Activated T-helper 17 cell treated with anti-CD3 and anti-CD28 coated beads, Interleukin-2, amount 50 U/mL, for 72 hours (primary cell): Measurements from ENCODE around the gene MCAM. TPM values are rescaled to one million over a fixed set of nuclear protein-coding genes. Genes with fewer than 3 reads are reported as not detected.

Experiments
- ATAC-seq: fragments of 150-1000 bp; cut with Tn5 transposase; replicated peaks from 2 replicates; pipeline ENCODE4 v1.10.0; 2021; ENCODE audit warnings: mild to moderate bottlenecking, moderate library complexity
- H3K27ac Mint-ChIP-seq: one replicate; pipeline ENCODE4 v1.8.0; 2022; ENCODE audit warnings: mixed read lengths
- H3K27me3 Mint-ChIP-seq: one replicate; pipeline ENCODE4 v1.8.0; 2022; ENCODE audit warnings: mixed read lengths
- H3K36me3 Mint-ChIP-seq: one replicate; pipeline ENCODE4 v1.8.0; 2022; ENCODE audit warnings: low read depth, mild to moderate bottlenecking, mixed read lengths
- H3K4me1 Mint-ChIP-seq: one replicate; pipeline ENCODE4 v1.8.0; 2022; ENCODE audit warnings: mixed read lengths
- H3K4me3 Mint-ChIP-seq: one replicate; pipeline ENCODE4 v1.8.0; 2022; ENCODE audit warnings: mild to moderate bottlenecking, mixed read lengths
- H3K9me3 Mint-ChIP-seq: one replicate; pipeline ENCODE4 v1.8.0; 2022; ENCODE audit warnings: mixed read lengths
- total RNA-seq, 2 donors: library from RNA; stranded (reverse); gene quantifications; one replicate each; pipeline ENCODE4 v1.2.3, GENCODE V29; 2022

MCAM gene
- 10 to 100 TPM in 1 of 2 donors, 1 to 10 TPM in 1; 8.2 to 31.1 TPM for total RNA-seq

GRCh38 chr11:119316729-119317591, at the start of gene MCAM:
Gene MCAM (minus strand): TSS chr11:119317130. CDS start chr11:119317101, 29 bp downstream.
- no peak for ATAC-seq
- no peaks in the 10 kb centered on the region for H3K9me3 Mint-ChIP-seq
- no peaks in the 10 kb centered on the region for H3K36me3 Mint-ChIP-seq
- no peaks in the 10 kb centered on the region for H3K27me3 Mint-ChIP-seq
- H3K27ac Mint-ChIP-seq, result no peak within 1 kb of the TSS
- peaks cover 13% of the 10 kb centered on the region for H3K4me1 Mint-ChIP-seq
- peak within 1 kb of the TSS; percentile 81 for H3K4me3 Mint-ChIP-seq

GRCh38 chr11:119365071-119365591, 48.2 kb upstream of the MCAM start:
- peaks cover 4% of the 10 kb centered on the region for H3K4me1 Mint-ChIP-seq
- no peak overlapping the region for H3K27ac Mint-ChIP-seq
- H3K9me3 Mint-ChIP-seq, result peaks cover 3% of the 10 kb centered on the region
- peak overlapping the region; percentile 70 for H3K4me3 Mint-ChIP-seq
- peaks cover 39% of the 10 kb centered on the region for H3K27me3 Mint-ChIP-seq
- no peaks in the 10 kb centered on the region for H3K36me3 Mint-ChIP-seq
- ATAC-seq, result no peak

- ATAC-seq, result peak; percentile 54
- H3K4me3 Mint-ChIP-seq, result peak overlapping the region; percentile 70
- H3K27ac Mint-ChIP-seq, result no peak overlapping the region
- H3K36me3 Mint-ChIP-seq, result no peaks in the 10 kb centered on the region
- H3K27me3 Mint-ChIP-seq, result peaks cover 39% of the 10 kb centered on the region
- H3K4me1 Mint-ChIP-seq, result peaks cover 4% of the 10 kb centered on the region
- H3K9me3 Mint-ChIP-seq, result peaks cover 3% of the 10 kb centered on the region
Measured at GRCh38 chr11:119363851-119364590, 47.1 kb upstream of the MCAM start.

GRCh38 chr11:119363081-119363850, 46.3 kb upstream of the MCAM start:
- Mint-ChIP-seq H3K27ac (no peak overlapping the region), H3K27me3 (peaks cover 39% of the 10 kb centered on the region), H3K9me3 (peaks cover 3% of the 10 kb centered on the region), H3K36me3 (no peaks in the 10 kb centered on the region), H3K4me1 (peaks cover 4% of the 10 kb centered on the region), H3K4me3 (peak overlapping the region; percentile 13)
- ATAC-seq, result no peak

GRCh38 chr11:119362741-119363080, 45.8 kb upstream of the MCAM start:
- peaks cover 3% of the 10 kb centered on the region for H3K9me3 Mint-ChIP-seq
- peaks cover 4% of the 10 kb centered on the region for H3K4me1 Mint-ChIP-seq
- H3K36me3 Mint-ChIP-seq, result no peaks in the 10 kb centered on the region
- ATAC-seq, result no peak
- no peak overlapping the region for H3K27ac Mint-ChIP-seq
- H3K27me3 Mint-ChIP-seq, result peaks cover 38% of the 10 kb centered on the region
- H3K4me3 Mint-ChIP-seq, result peak overlapping the region; percentile 13

- H3K27ac Mint-ChIP-seq, result no peak overlapping the region
- H3K27me3 Mint-ChIP-seq, result peaks cover 33% of the 10 kb centered on the region
- no peaks in the 10 kb centered on the region for H3K36me3 Mint-ChIP-seq
- no peak for ATAC-seq
- peak overlapping the region; percentile 13 for H3K4me3 Mint-ChIP-seq
- peaks cover 3% of the 10 kb centered on the region for H3K9me3 Mint-ChIP-seq
- peaks cover 4% of the 10 kb centered on the region for H3K4me1 Mint-ChIP-seq
Measured at GRCh38 chr11:119361941-119362725, 45.2 kb upstream of the MCAM start.

GRCh38 chr11:119361056-119361787, 44.3 kb upstream of the MCAM start:
- H3K4me1 Mint-ChIP-seq, result peaks cover 9% of the 10 kb centered on the region
- ATAC-seq, result peak; percentile 89
- peaks cover 25% of the 10 kb centered on the region for H3K27me3 Mint-ChIP-seq
- H3K36me3 Mint-ChIP-seq, result no peaks in the 10 kb centered on the region
- no peak overlapping the region for H3K4me3 Mint-ChIP-seq
- peak overlapping the region; percentile 43 for H3K27ac Mint-ChIP-seq
- peaks cover 3% of the 10 kb centered on the region for H3K9me3 Mint-ChIP-seq

- Mint-ChIP-seq H3K4me1 (peaks cover 8% of the 10 kb centered on the region), H3K27ac (no peak overlapping the region), H3K36me3 (no peaks in the 10 kb centered on the region), H3K4me3 (no peak overlapping the region), H3K27me3 (peaks cover 19% of the 10 kb centered on the region), H3K9me3 (peaks cover 2% of the 10 kb centered on the region)
- no peak for ATAC-seq
Measured at GRCh38 chr11:119359365-119360214, 42.7 kb upstream of the MCAM start.

GRCh38 chr11:119357074-119357473, 40.1 kb upstream of the MCAM start:
- Mint-ChIP-seq H3K9me3 (no peaks in the 10 kb centered on the region), H3K36me3 (no peaks in the 10 kb centered on the region), H3K27ac (no peak overlapping the region), H3K4me1 (peaks cover 5% of the 10 kb centered on the region), H3K27me3 (peaks cover 11% of the 10 kb centered on the region), H3K4me3 (peak overlapping the region; percentile 81)
- no peak for ATAC-seq

GRCh38 chr11:119356349-119357031, 39.6 kb upstream of the MCAM start:
- Mint-ChIP-seq H3K36me3 (no peaks in the 10 kb centered on the region), H3K4me3 (peak overlapping the region; percentile 81), H3K27me3 (peaks cover 14% of the 10 kb centered on the region), H3K27ac (peak overlapping the region; percentile 43), H3K4me1 (peaks cover 5% of the 10 kb centered on the region), H3K9me3 (no peaks in the 10 kb centered on the region)
- ATAC-seq, result peak; percentile 84

GRCh38 chr11:119355091-119355843, 38.3 kb upstream of the MCAM start:
- no peak for ATAC-seq
- no peak overlapping the region for H3K27ac Mint-ChIP-seq

More at GRCh38 chr11:119355091-119355843, 38.3 kb upstream of the MCAM start:
- H3K4me1 Mint-ChIP-seq, result peaks cover 10% of the 10 kb centered on the region
- no peaks in the 10 kb centered on the region for H3K9me3 Mint-ChIP-seq
- no peaks in the 10 kb centered on the region for H3K36me3 Mint-ChIP-seq
- peaks cover 19% of the 10 kb centered on the region for H3K27me3 Mint-ChIP-seq
- peak overlapping the region; percentile 81 for H3K4me3 Mint-ChIP-seq
